Smooth muscle cell of the brain vasculature (primary cell): ENCODE results near the gene NLK.
"Not testable (repeated sequence)": the region's sequence is repeated elsewhere in the genome, so short reads cannot be mapped to it uniquely, and the experiment has no call there.

ENCODE experiments used
- DNase-seq: peaks from one replicate; pipeline ENCODE4 v3.0.0-alpha.2; 2012; ENCODE audit warnings: low read depth, low spot score

NLK gene

DNA sequence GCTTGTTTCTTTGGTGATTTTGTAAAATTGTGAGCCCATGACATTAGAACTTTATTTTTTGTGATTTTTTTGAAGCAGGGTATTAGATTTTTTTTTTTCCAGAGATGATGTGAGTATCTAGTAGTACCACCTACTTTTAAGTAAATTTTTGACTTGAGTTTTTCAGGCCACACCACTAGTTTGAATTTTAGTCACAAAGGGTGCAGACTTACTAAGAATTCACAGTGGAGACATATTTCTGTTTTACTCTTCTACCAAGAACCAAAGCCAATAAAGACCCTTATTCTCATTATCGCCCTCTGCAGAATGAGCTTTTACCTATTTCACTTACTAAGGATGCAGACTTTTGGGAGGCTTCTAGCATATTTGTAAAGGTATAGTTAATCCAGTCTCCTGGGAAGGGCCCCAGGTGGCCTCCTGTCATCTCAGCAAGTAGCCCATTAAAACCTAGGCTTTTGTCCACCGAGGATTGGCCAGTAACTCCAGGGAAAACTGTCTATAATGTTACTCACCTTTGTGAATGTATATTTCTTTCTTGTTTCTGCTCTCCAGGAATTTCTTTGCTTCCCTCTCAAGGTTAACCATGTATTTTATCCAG, 30.6 kb downstream of the NLK start:
- DNase-seq = no peak

DNA sequence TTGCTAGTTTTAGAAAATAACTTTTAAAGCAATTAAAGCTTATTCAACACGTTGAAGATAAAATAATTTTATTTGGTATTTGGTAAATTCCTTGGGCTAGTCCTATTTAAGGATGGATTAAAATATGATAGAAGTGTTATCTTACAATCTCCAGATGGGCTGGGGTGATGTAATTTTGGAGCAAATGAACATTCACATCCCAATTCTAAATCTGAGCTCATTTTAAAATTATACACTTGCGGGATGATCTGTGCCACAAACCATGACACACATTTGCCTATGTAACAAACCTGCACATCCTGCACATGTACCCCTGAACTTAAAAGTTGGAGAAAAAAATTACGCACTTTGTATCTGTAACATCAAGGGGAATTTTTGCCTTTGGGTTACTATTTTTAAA, 31.5 kb downstream of the NLK start:
- no peak for DNase-seq

DNA sequence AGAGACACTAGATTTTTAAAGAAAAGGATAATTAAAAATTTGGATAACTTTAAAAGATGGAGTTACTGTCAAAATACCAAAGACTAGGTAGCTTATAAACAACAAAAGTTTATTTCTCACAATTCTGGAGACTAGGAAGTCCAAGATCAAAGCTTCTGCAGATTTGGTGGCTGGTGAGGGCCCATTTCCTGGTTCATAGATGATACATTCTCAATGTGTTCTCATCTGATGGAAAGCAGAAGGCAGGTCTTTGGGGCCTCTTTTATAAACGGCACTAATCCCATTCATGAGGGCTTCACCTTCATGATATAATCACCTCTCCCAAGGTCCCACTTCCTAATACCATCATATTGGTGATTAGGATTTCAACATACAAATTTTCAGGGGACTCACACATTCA, 33.7 kb downstream of the NLK start:
- DNase-seq = no peak

DNA sequence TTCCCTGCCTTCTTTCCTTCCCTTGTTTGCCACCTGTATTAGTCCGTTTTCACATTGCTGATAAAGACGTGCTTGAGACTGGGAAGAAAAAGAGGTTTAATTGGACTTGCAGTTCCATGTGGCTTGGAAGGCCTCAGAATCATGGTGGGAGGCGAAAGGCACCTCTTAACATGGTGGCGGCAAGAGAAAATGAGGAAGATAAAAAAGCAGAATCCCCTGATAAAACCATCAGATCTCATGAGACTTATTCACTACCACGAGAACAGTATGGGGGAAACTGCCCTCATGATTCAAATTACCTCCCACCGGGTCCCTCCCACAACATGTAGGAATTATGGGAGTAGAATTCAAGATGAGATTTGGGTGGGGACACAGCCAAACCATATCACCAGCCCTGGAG, 34.7 kb downstream of the NLK start:
- DNase-seq = not testable (repeated sequence)

DNA sequence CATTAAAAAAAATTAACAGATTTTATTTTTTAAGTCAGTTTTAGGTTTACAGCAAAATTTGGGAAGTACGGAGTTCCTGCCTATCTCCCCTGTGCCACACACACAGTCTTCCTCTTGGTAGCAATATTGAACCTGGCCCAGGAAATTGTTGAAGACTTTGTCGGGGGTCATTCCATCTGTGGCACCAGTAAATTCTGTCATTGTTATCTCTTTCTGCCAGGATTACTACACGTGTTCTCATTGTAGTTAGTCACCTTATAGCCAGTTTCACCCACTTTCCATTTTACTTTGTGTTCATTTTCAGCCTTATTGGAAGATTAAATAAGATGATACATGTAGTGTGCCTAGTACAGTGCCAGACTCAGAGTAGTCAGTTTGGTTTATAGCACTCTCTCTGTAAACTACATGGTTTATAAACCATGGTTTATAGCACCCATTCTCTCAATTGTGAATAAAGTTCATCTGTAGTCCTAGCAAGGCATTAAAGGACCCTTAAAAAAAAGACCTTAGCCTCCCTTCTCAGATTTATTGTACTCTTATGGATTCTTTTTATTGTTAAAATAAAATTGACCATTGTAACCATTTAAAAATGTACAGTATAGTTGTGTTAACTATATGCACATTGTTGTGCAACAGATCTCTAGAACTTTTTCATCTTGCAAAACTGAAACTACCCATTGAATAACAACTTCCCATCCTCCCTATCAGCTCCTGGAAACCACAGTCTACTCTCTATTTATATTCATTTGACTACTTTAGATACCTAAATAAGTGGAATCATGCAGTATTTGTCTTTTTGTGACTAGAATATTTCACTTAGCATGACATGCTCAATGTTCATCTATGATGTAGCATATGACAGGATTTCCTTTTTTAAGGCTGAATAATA, 36.1 kb downstream of the NLK start:
- DNase-seq = no peak

DNA sequence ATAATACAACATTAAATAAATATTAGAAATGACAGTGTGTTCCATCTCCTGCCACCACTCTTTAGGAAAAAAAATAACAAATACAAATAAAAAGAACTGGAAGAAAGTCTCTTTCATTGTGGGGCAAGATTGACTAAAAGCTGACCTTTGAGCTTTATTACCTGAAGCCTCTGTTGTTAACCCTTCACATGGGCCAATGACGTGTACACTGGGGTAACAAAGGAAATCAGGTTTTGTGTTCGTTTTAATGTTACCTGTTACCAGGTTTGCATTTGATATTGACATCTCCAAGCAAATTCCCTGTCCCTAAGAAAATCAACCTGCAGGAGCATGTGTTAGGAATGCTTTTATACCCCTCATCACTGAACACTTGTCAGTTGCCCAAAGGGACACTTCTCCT, 39.0 kb downstream of the NLK start:
- DNase-seq = no peak

DNA sequence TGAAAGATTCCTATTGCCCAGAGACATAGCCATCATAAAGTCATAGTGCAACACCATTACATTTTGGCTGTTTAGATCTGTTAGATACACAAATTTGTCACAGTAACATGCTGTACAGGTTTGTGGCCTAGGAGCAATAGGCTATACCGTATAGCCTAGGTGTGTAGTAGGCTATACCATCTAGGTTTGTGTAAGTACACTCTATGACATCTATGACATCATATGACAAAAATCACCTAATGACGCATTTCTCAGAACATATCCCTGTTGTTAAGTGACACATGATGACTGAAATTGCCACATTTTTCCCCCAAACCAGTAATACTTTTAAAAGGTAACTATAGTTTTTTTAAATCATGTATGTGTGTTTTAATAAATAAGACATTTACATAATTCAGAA, 43.3 kb downstream of the NLK start:
- DNase-seq = no peak

DNA sequence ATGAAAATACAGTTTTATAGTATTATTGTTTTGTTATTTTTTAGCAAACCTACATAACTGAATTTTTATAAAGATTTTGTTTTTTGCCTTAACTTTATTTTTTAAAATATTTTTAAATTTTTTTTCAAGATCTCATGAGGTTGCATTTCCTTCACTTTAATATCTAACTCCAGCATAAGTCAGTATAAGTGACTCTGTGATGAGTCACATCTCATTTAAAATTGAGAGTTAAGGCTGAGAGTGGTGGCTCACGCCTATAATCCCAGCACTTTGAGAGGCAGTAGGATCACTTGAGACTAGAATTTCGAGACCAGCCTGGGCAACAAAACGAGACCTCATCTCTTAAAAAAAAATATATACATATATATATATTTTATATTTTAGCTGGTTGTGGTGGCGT, 44.0 kb downstream of the NLK start:
- no peak for DNase-seq

DNA sequence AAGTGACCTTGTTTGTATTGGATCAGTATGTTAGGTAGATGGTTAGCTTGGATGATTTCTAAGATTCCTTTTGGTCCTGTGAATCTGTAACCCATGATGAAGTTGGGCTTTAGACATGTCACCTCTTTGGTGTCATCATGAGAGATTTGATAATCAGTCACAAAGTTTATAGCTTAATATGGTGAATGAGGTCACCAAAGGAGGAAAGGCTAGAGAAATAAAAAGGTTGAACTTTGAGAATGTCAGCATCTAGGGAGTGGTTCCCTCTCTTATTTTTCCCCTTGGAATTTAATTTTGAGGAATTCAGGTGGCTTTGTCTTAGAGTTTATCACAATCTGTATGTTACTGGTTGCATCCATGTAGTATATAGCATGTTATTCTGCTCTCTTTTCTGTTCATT, 45.3 kb downstream of the NLK start:
- DNase-seq = no peak

DNA sequence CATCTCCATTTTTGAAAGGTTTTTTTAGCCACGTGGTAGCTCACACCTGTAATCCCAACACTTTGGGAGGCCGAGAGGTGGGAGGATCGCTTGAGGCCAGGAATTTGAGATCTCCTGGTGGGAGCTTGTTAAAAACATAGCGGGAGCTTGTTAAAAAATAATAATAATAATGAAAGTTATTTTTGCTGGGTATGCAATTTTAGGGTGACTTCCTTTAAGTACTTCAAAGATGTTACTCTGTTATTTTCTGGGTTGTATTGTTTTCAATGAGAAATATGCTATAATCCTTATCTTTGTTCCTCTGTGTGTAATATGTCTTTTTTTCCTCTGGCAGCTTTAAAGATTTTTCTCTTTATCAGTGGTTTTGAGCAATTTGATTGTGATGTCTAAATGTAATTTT, 48.1 kb downstream of the NLK start:
- DNase-seq = no peak

DNA sequence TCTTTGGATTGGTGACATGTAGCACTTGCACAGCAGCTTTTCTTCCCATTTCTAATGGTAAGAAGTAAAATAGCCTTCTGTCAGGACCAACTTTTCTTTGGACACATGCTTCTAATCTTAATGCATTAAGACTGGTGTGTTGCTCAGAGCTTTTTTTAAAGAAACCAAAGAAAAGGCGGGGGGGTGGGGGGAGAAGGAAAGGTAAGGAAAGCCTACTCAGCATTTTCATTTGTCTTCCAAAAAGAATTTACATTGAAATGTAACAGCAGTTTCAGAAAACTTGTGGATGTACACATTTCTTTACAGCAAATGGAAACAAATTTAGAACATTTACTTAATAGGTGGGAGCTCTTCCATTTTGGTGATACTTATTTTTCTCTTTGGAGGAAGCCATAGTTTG, 49.6 kb downstream of the NLK start:
- no peak for DNase-seq

DNA sequence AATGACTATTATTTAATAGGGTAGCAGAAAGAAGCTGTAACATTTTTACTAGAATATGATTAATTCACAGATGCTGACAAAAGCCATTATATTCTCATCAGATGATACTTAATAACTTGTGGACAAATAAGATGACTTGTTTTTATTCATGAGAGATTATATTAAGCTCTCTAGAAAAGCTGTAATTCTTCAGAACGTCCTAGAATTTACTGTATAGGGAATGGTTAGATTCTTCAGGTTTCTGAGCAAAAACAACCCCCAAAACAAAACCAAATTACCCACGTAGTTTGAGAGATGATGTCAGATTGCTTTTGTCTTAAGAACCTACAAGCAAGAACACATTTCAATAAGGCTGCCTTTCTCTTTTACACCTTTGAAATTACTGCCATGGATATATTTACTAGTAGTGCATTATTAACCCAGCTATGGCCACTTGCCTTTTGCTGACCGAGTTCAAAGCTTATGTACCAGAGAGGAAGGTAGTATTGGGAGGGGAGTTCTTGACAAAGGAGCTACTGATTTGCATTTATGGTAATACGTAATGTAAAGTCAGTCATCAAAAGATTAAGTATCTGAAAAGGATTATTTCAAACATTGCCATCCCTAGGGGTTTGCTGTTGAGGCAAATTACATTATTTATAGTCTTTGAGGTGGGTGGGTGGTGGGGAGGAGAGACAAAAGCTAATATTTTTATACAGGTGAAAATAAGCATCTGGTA, 51.7 kb downstream of the NLK start:
- no peak for DNase-seq

DNA sequence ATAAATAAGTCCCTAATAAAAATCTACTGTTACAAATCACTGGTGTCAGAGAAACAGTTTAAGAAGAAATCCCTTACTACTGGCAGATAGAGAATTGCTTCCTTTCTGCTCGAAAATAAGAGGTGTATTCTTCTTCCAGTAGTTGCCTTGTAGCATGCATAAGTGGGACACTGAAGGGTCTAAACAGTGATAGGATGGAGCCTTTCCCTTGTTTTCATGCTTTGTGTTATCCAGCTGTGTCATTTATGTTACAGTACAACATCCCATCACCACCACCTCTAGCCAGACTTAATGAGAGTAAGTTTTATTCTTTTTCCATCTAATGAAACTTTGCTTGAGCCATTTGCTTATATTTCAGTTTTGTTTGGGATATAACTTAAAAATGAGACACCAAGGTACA, 54.3 kb downstream of the NLK start:
- DNase-seq = no peak

DNA sequence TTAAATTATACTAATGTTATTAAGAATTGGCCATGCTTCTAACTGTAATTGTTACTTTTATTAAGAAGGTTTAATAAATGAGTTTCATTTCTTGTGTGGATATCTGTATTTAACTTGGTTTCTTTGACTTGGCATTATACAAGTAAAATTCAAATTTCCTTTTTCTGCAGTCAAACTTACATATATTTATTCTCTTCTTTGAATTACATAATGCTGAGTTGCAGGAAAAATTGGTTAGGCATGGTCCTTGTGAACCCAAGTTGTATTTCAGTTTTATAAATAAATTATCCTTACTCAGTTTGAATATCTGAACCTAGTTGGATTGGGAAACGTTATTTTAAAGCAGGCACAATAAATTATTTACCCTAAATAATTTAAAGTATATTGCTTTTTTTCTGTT, 54.8 kb downstream of the NLK start:
- DNase-seq = no peak

DNA sequence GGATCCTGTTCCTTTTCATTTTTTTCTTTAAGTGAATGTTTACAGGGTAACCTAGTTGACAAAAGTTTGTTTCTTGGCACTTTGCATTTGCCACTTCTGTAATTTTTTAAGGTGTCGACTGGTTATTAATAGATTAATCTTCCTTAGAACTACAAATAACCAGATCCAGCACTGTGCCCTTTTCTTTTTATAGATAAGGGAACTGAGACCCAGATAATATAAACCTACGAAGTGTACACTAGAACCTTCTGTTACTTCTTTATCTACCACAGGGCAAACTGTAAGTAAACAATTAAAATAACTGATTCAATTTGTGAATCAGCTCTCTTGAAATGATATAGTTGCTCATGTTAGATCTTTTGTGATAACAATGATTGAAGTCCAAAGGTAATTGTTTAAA, 55.4 kb downstream of the NLK start:
- no peak for DNase-seq

DNA sequence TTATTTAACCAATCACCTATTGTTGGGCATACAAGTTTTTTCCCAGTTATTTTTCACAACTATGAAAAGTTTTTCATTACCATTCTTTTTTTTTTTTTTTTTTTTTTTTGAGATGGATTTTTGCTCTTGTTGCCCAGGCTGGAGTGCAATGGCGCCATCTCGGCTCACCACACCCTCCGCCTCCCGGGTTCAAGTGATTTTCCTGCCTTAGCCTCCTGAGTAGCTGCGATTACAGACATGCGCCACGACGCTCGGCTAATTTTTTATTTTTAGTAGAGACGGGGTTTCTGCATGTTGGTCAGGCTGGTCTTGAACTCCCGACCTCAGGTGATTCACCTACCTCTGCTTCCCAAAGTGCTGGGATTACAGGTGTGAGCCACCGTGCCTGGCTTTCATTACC, 56.1 kb downstream of the NLK start:
- not testable (repeated sequence) for DNase-seq

DNA sequence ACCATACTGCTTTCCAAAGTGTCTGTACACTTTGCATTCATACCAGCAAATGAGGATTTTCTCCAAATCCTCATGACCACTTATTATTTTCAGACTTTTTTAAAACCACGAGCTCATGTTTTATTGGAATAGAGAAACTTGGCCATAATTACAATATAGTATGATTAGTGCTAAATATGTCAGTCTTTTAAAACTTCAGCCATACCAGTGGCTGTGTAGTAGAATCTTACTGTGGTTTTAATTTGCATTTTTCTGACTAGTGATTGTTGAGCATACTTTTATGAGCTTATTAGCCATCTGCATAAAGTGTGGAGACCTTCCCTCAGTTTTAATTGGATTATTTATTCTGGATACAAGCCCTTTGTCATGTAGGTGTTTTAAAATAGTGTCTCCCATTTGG, 57.8 kb downstream of the NLK start:
- no peak for DNase-seq

DNA sequence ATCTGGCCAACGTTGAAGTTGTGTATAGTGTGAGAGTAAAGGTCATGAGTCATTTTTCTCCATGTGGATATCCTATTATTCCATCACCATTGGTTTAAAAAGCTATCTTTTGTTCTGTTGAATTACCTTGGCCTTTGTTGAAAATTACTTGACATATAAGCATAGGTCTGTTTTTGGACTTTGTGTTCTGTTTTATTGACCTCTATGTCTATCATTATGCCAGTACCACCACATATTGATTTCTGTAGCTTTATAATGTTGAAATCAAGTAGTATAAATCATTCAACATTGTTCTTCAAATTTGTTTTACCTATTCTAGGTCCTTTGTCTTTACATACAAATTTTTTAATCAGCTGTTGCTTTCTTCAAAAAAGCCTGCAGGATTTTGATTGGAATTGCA, 58.5 kb downstream of the NLK start:
- no peak for DNase-seq

DNA sequence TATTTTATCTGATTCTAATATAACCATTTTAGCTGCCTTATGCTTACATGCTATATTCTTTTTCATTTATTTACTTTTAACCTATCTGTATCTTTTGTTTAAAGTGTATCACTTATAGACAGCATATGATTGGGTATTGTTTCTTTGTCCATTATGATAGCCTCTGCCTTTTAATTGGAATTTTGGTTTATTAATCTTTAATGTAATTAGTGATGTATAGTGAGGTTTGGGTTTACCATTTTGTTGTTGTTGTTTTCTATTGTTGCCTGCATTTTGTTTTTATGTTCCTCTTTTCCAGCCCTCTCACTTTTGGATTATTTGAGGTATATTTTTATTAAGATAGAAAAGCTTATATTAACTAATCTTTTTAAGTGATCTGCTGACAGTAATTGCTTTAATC, 59.4 kb downstream of the NLK start:
- no peak for DNase-seq

DNA sequence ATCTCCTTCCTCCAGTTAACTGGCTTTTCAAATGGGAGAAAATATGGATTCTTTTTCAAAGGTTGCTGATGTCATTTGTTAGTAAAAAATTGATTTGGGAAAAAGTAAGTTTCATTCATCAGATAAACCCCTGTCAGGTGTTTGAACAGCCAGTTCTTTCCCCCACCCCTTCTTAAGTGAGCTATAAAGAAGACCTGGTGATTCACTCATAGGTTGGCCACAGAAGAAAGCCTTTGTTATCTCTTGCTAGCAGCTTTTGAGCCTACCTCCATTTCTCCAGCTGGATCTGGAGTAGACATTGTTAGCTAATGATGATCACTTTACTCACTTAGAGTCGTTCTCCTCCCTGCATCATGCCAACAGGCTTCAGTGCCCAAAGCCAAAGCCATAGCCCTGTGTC, 63.0 kb downstream of the NLK start:
- DNase-seq = no peak

DNA sequence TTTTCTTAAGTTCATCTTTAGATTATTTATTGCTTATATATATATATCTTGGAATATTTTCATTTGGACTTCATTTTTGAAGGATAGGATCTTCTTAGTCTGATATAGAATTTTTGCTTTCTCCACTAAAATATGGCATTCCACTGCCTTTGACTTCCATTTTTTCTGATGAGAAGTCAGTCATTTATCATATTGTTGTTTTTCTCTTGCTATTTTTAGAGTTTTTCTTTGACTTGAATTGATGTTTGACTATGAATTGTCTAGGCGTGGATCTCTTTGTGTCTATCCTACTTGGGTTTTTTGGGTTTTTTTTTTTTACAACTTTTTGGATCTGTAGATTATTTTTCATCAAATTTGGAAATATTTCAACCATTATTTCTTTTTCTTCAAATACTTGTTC, 67.7 kb downstream of the NLK start:
- no peak for DNase-seq

DNA sequence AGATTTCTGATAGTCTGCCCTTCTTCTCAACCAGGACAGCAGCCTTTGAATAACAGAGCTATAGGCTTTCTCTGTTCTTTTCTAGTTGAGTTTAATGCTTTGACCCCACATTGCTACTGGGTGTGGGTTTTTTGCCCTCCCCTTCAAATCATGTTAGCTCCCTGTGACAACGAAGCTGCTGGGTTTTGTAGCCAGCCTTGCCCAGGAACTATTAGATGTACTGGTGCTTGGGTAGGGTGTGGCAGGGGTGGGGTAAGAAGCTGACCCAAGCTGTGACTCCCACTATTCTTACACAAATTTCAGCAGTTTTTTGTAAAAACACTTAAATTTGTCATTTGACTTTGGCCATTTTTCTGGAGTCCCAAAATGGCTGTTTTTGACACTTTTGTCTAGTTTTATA, 69.7 kb downstream of the NLK start:
- no peak for DNase-seq

DNA sequence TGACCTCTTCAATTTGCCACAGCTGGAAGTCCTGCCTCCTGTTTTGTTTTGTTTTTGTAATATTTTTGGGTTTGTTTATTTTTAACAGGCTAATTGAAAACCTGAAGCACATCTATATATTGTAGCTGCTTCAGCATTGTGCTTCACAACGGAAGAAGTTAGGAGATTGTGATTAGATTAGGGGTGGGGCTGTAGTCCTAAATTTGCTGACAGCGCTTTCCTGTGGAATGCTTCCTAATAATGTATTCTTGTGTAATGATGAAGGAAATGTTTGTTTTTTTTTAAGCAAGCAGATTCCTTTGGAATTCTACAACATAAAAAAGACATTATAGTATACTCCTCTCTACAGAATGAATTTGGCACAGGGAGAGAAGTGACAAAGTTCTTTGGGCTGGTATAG, 70.1 kb downstream of the NLK start:
- DNase-seq = no peak
